Esophagus squamous epithelium (tissue), 5 donors: Measurements from ENCODE around the gene CHMP5. TPM values are rescaled to one million over a fixed set of nuclear protein-coding genes. Genes with fewer than 3 reads are reported as not detected.

Experiments
- DNase-seq: peaks from one replicate; lab custom pipeline; 2025; lab: John Stamatoyannopoulos, UW
- H3K27ac ChIP-seq, 4 donors: fragments of 200-600 bp; sonication (generic); one replicate each; pipeline ENCODE4 v1.5.1; 2016 to 2019; ENCODE audit warnings: mild to moderate bottlenecking in 1 of 4
- H3K27me3 ChIP-seq, 4 donors: fragments of 200-600 bp; sonication (generic); 1 replicate in 3 of 4; 2 replicates in 1 of 4; pipeline versions ENCODE4 v1.5.1 to v1.6.0; 2017 to 2021; ENCODE audit warnings: antibody characterized with exemption in 1 of 4
- H3K36me3 ChIP-seq, 3 donors: fragments of 200-600 bp; sonication (generic); one replicate each; pipeline ENCODE4 v1.5.1; 2016 to 2019
- H3K4me1 ChIP-seq, 3 donors: fragments of 200-600 bp; sonication (generic); one replicate each; pipeline ENCODE4 v1.5.1; 2017 to 2019
- H3K4me3 ChIP-seq, 4 donors: fragments of 200-600 bp; sonication (generic); 1 replicate in 3 of 4; 2 replicates in 1 of 4; pipeline ENCODE4 v1.5.1; 2016 to 2019; ENCODE audit warnings: mild to moderate bottlenecking in 2 of 4, moderate library complexity in 1 of 4
- H3K9me3 ChIP-seq, 3 donors: fragments of 200-600 bp; sonication (generic); one replicate each; pipeline ENCODE4 v1.5.1; 2016 to 2019
- CTCF ChIP-seq, 6 experiments: fragments of 450-650 bp in 4 of 6; fragments of 200-600 bp in 2 of 6; sonication (generic) in 2 of 6; IDR thresholded peaks; one replicate each; pipeline ENCODE4 v1.5.1; 2016 to 2019; ENCODE audit warnings: antibody characterized with exemption in 6 of 6, mild to moderate bottlenecking in 4 of 6, moderate library complexity in 4 of 6
- POLR2A ChIP-seq, 4 donors: fragments of 450-650 bp; IDR thresholded peaks; one replicate each; pipeline ENCODE4 v1.6.1; 2017; ENCODE audit warnings: antibody characterized with exemption in 4 of 4, mild to moderate bottlenecking in 4 of 4, moderate library complexity in 3 of 4
- WGBS, 2 donors: methylation state at CpG; one replicate each; pipeline ENCODE4 v1.1.5; 2018; 5-methylcytosine and 5-hydroxymethylcytosine counted together
- intact Hi-C: fragments of 100-400 bp; cut with DNase I; formaldehyde crosslinking; loops from one replicate; pipeline ENCODE4 v1.15.0; 2022
- total RNA-seq, 4 donors: library from RNA; depleted of rRNA; stranded (reverse); fragments of >200 nt; gene quantifications; one replicate each; pipeline ENCODE4 v1.1.0, GENCODE V29; 2016
- donor health status: DM: yes; HTN: yes; CAD: no.

Gene CHMP5
- total RNA-seq, 4 donors from 2014 or later: 37.7 to 62.5 (median 54.2) TPM

GRCh38 chr9:33254211-33254610 lies 10.6 kb upstream of the CHMP5 start:
- no peak for DNase-seq
- Histone ChIP-seq H3K27me3 (no peaks in the 10 kb centered on the region), H3K9me3 (no peaks in the 10 kb centered on the region), H3K27ac (no peak overlapping the region), H3K4me1 (no peaks in the 10 kb centered on the region), H3K36me3 (peaks cover 29 to 97% (median 42%) of the 10 kb centered on the region in 3 donors), H3K4me3 (no peak overlapping the region)
- TF ChIP-seq POLR2A (IDR thresholded peaks at IDR 0.05) (no peak), CTCF (IDR thresholded peaks at IDR 0.05) (no peak)
- intact Hi-C loops: no loop called here
- 93% methylated on average over 3 to 4 of the region's 4 CpGs for WGBS, 2 donors

DNA sequence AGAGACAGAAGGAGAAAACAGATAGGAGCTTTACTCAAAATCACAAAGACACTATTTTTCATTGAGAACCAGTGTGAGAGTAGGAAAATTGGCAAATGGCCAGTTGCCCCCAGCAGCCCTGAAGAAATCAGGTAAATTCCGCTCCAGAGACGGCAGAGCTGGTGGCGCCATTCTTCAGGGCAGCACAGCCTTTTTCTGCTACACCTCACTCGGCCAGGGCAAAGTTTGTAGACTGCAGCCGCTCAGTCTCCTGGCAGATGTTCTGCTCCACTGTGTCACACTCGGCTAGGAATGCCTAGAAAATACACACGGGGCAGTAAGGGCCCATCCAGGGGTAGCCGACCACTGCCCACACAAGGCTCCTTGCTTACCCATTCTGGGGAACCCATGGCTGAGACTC lies 9.8 kb upstream of the CHMP5 start:
- Histone ChIP-seq H3K4me3 (no peak overlapping the region), H3K27me3 (no peaks in the 10 kb centered on the region), H3K9me3 (no peaks in the 10 kb centered on the region), H3K36me3 (peaks cover 32 to 98% (median 47%) of the 10 kb centered on the region in 3 donors), H3K4me1 (no peaks in the 10 kb centered on the region), H3K27ac (no peak overlapping the region)
- WGBS, 2 donors: 93 to 100% methylated on average over 3 to 6 of the region's 8 CpGs
- intact Hi-C loops: no loop called here
- no peak for TF ChIP-seq POLR2A (IDR thresholded peaks at IDR 0.05)
- DNase-seq: no peak

GRCh38 chr9:33255471-33255870 lies 9.4 kb upstream of the CHMP5 start:
- H3K4me3 ChIP-seq: no peak overlapping the region
- intact Hi-C loops: no loop called here
- no peaks in the 10 kb centered on the region for H3K9me3 ChIP-seq
- no peaks in the 10 kb centered on the region for H3K27me3 ChIP-seq
- TF ChIP-seq CTCF (IDR thresholded peaks at IDR 0.05): no peak
- TF ChIP-seq POLR2A (IDR thresholded peaks at IDR 0.05): no peak
- no peak for DNase-seq
- 90 to 97% methylated on average over 4 of the region's 4 CpGs for WGBS, 2 donors
- H3K4me1 ChIP-seq: no peaks in the 10 kb centered on the region
- no peak overlapping the region for H3K27ac ChIP-seq
- H3K36me3 ChIP-seq: peaks cover 37 to 100% (median 52%) of the 10 kb centered on the region in 3 donors

- Histone ChIP-seq H3K27me3 (no peaks in the 10 kb centered on the region), H3K36me3 (peaks cover 42 to 100% (median 52%) of the 10 kb centered on the region in 3 donors), H3K27ac (no peak overlapping the region), H3K4me1 (no peaks in the 10 kb centered on the region), H3K9me3 (no peaks in the 10 kb centered on the region), H3K4me3 (no peak overlapping the region)
- intact Hi-C loops: no loop called here
- TF ChIP-seq POLR2A (IDR thresholded peaks at IDR 0.05) (no peak), CTCF (IDR thresholded peaks at IDR 0.05) (no peak)
- no peak for DNase-seq
- WGBS, 2 donors: 40 to 81% methylated on average over 1 to 2 of the region's 2 CpGs
These were observed 8.6 kb upstream of the CHMP5 start for GRCh38 chr9:33256236-33256635.

DNA sequence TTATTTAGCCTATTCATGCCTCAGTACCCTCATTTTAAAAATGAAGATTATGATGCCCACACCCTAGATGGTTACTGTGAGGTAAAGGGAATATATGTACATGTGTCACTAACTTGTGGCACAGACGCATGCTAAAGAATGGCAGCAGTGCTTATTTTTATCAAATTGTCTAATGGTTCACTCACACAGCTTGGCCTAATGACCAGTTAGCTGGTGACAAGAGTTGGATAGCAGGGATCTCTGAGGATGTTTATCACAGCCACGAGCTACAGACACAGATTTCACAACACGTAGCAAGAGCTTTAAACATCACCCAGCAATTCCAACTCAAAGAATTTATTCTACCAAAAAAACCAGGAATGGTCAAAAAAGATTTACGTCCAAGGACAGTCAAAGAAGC lies 7.6 kb upstream of the CHMP5 start:
- DNase-seq: no peak
- WGBS, 2 donors: 87 to 89% methylated on average over 4 of the region's 4 CpGs

More for the DNA sequence above, 7.6 kb upstream of the CHMP5 start:
- Histone ChIP-seq H3K4me3 (no peak overlapping the region), H3K27me3 (no peaks in the 10 kb centered on the region), H3K4me1 (peaks cover 0 to 8% (median 0%) of the 10 kb centered on the region in 3 donors), H3K9me3 (no peaks in the 10 kb centered on the region), H3K36me3 (peaks cover 42 to 100% (median 59%) of the 10 kb centered on the region in 3 donors), H3K27ac (no peak overlapping the region)
- intact Hi-C loops: no loop called here
- TF ChIP-seq POLR2A (IDR thresholded peaks at IDR 0.05): no peak
- no peak for TF ChIP-seq CTCF (IDR thresholded peaks at IDR 0.05)
